ENCODE measurements around the gene FGB. TPM values are rescaled to one million over a fixed set of nuclear protein-coding genes. Genes with fewer than 3 reads are reported as not detected.

Gene FGB
- total and polyA plus RNA-seq, 2 of the 13 experiments (the other 11 are each of a cell fraction or from before 2014, with no cell fraction given) = 226 to 784 TPM

- Histone ChIP-seq H3K4me3 (replicated peaks in 1 of 3; ENCODE audit: insufficient read depth in 1 of 3, low read depth in 2 of 3, low read length in 3 of 3) (no peak overlapping the region), H3K9ac (ENCODE audit: insufficient read depth, low read depth, low read length) (no peak overlapping the region), H4K20me1 (ENCODE audit: insufficient read depth, low read length) (no peaks in the 10 kb centered on the region), H2AFZ (ENCODE audit: low read length) (no peak overlapping the region), H3K4me2 (ENCODE audit: low read depth, low read length) (no peak overlapping the region), H3K27ac (ENCODE audit: extremely low read length, insufficient read depth, low read length) (no peak overlapping the region), H3K4me1 (ENCODE audit: insufficient read depth, low read length) (no peaks in the 10 kb centered on the region), H3K79me2 (ENCODE audit: insufficient read depth, low read length) (no peaks in the 10 kb centered on the region), H3K36me3 (replicated peaks in 1 of 2; ENCODE audit: control insufficient read depth in 1 of 2, insufficient read depth in 2 of 2, low read length in 2 of 2) (no peaks in the 10 kb centered on the region), H3K27me3 (ENCODE audit: control insufficient read depth in 1 of 2, insufficient read depth in 2 of 2, low read length in 2 of 2) (peaks cover 0 to 13% of the 10 kb centered on the region in 2 experiments; a peak in 2 of 5 replicates), H3K9me3 (ENCODE audit: low read length) (no peaks in the 10 kb centered on the region)
- no peak for ATAC-seq
- no peak for DNase-seq (ENCODE audit: low spot score)
- BruUV-seq (replicated peaks) = no TSS peak
- ChIA-PET POLR2A (no interaction called here), CTCF (ENCODE audit: low intra/inter-chr PET ratio, low total read pairs) (no interaction called here)
- intact Hi-C loops (cut with micrococcal nuclease; ENCODE audit: unreplicated experiment) = no loop called here
- in situ Hi-C loops (cut with HindIII; ENCODE audit: extremely low pct_ligation_motif_present, low pct_unique_long_range_greater_than_20kb) = no loop called here
- no peak for FAIRE-seq
- no peak for TF ChIP-seq RBAK (CRISPR knock-in tag; IDR thresholded peaks at IDR 0.05)
- no peak for TF ChIP-seq HNRNPLL (IDR thresholded peaks at IDR 0.05; ENCODE audit: low read depth, low read length, poor library complexity, severe bottlenecking)
- no peak for TF ChIP-seq ZNF710 (CRISPR knock-in tag; IDR thresholded peaks at IDR 0.05; ENCODE audit: borderline replicate concordance)
- TF ChIP-seq ZFYVE20 (CRISPR knock-in tag; IDR thresholded peaks at IDR 0.05; ENCODE audit: borderline replicate concordance, low read depth) = no peak
- no peak for TF ChIP-seq CAMTA2 (CRISPR knock-in tag; IDR thresholded peaks at IDR 0.05; ENCODE audit: borderline replicate concordance)
- TF ChIP-seq, protein P1, sequence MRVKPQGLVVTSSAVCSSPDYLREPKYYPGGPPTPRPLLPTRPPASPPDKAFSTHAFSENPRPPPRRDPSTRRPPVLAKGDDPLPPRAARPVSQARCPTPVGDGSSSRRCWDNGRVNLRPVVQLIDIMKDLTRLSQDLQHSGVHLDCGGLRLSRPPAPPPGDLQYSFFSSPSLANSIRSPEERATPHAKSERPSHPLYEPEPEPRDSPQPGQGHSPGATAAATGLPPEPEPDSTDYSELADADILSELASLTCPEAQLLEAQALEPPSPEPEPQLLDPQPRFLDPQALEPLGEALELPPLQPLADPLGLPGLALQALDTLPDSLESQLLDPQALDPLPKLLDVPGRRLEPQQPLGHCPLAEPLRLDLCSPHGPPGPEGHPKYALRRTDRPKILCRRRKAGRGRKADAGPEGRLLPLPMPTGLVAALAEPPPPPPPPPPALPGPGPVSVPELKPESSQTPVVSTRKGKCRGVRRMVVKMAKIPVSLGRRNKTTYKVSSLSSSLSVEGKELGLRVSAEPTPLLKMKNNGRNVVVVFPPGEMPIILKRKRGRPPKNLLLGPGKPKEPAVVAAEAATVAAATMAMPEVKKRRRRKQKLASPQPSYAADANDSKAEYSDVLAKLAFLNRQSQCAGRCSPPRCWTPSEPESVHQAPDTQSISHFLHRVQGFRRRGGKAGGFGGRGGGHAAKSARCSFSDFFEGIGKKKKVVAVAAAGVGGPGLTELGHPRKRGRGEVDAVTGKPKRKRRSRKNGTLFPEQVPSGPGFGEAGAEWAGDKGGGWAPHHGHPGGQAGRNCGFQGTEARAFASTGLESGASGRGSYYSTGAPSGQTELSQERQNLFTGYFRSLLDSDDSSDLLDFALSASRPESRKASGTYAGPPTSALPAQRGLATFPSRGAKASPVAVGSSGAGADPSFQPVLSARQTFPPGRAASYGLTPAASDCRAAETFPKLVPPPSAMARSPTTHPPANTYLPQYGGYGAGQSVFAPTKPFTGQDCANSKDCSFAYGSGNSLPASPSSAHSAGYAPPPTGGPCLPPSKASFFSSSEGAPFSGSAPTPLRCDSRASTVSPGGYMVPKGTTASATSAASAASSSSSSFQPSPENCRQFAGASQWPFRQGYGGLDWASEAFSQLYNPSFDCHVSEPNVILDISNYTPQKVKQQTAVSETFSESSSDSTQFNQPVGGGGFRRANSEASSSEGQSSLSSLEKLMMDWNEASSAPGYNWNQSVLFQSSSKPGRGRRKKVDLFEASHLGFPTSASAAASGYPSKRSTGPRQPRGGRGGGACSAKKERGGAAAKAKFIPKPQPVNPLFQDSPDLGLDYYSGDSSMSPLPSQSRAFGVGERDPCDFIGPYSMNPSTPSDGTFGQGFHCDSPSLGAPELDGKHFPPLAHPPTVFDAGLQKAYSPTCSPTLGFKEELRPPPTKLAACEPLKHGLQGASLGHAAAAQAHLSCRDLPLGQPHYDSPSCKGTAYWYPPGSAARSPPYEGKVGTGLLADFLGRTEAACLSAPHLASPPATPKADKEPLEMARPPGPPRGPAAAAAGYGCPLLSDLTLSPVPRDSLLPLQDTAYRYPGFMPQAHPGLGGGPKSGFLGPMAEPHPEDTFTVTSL (CRISPR knock-in tag; IDR thresholded peaks at IDR 0.05; ENCODE audit: borderline replicate concordance) = no peak
- no peak for TF ChIP-seq SP4 (CRISPR knock-in tag; IDR thresholded peaks at IDR 0.05)
- TF ChIP-seq, protein P2, sequence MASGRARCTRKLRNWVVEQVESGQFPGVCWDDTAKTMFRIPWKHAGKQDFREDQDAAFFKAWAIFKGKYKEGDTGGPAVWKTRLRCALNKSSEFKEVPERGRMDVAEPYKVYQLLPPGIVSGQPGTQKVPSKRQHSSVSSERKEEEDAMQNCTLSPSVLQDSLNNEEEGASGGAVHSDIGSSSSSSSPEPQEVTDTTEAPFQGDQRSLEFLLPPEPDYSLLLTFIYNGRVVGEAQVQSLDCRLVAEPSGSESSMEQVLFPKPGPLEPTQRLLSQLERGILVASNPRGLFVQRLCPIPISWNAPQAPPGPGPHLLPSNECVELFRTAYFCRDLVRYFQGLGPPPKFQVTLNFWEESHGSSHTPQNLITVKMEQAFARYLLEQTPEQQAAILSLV (CRISPR knock-in tag; IDR thresholded peaks at IDR 0.05; ENCODE audit: borderline replicate concordance) = no peak
- no peak for TF ChIP-seq ZSCAN21 (CRISPR knock-in tag; IDR thresholded peaks at IDR 0.05; ENCODE audit: borderline replicate concordance)
- no peak for TF ChIP-seq MTF1 (CRISPR knock-in tag; IDR thresholded peaks at IDR 0.05)
- TF ChIP-seq SRF (IDR thresholded peaks at IDR 0.05; ENCODE audit: low read depth, low read length) = no peak
- TF ChIP-seq CC2D1A (CRISPR knock-in tag; IDR thresholded peaks at IDR 0.05) = no peak
- no peak for TF ChIP-seq CCDC6 (CRISPR knock-in tag; IDR thresholded peaks at IDR 0.05)
- TF ChIP-seq, protein P3, sequence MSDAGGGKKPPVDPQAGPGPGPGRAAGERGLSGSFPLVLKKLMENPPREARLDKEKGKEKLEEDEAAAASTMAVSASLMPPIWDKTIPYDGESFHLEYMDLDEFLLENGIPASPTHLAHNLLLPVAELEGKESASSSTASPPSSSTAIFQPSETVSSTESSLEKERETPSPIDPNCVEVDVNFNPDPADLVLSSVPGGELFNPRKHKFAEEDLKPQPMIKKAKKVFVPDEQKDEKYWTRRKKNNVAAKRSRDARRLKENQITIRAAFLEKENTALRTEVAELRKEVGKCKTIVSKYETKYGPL (CRISPR knock-in tag; IDR thresholded peaks at IDR 0.05) = no peak
- TF ChIP-seq NFRKB (IDR thresholded peaks at IDR 0.05) = no peak
- TF ChIP-seq CBX2 (IDR thresholded peaks at IDR 0.05; ENCODE audit: low read depth, low read length) = no peak
- TF ChIP-seq CBX2 (CRISPR knock-in tag; IDR thresholded peaks at IDR 0.05; ENCODE audit: low read depth) = no peak
Observed at GRCh38 chr4:154521607-154522006, 41.2 kb upstream of the FGB start.
